AG04449 (cell line): ENCODE data around the gene GCNT3.
"Not testable (repeated sequence)": the region's sequence is repeated elsewhere in the genome, so short reads cannot be mapped to it uniquely, and the experiment has no call there.

Experiments used
- CTCF ChIA-PET: fragments of 350-600 bp; formaldehyde crosslinking; extraction: SDS; loops from one replicate; lab custom pipeline; 2021; ENCODE audit warnings: antibody characterized with exemption; lab: Yijun Ruan, JAX
- POLR2A ChIA-PET: fragments of 400-600, 350-600 bp; formaldehyde crosslinking; extraction: SDS; loops from one replicate; lab custom pipeline; 2020; ENCODE audit warnings: antibody characterized with exemption, inconsistent platforms; lab: Yijun Ruan, JAX
- DNase-seq: peaks from one replicate; pipeline ENCODE4 v3.0.0-alpha.2; 2010; ENCODE audit warnings: low read depth, low spot score
- H3K4me3 ChIP-seq: 2 replicates; pipeline ENCODE4 v1.5.1; 2011; ENCODE audit warnings: low read depth, mild to moderate bottlenecking, control low read depth, low read length
- CTCF ChIP-seq: IDR thresholded peaks from one replicate; pipeline ENCODE4 v1.5.1; 2011; ENCODE audit warnings: mild to moderate bottlenecking, moderate library complexity, low read length, control low read depth, inconsistent platforms; ENCODE audit not compliant: insufficient read depth; ENCODE audit errors: missing control alignments

Gene GCNT3

DNA sequence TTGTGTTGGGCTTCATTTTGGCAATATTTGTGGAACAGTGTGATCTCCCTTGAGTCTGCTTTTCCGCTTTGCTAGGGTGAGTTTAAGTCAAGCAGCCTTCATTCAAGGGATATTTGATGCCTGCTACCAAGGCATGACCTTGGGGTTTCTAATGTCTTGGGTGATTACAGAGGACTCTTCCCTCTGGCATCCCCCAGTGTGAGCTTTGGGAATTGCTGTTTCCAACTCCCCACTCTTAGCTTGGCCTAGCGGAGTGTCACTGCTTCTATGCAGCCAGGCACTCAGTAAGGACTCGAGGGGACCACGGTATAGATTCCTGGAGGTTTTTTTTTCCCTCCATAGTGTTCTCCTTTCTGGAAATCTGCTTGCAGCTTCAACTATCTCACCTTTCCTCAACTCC is 21.1 kb downstream of the GCNT3 start:
- peak; percentile 23 for TF ChIP-seq CTCF
- no peak overlapping the region for H3K4me3 ChIP-seq
- ChIA-PET CTCF (interaction anchor here (0.9 to 4.1 kb wide), 6 partner anchors 9 to 104 kb away, joined by 3 to 38 read pairs (median 10); no protein-coding TSS in a partner anchor), POLR2A (no interaction called here)
- DNase-seq, result no peak

- no peak overlapping the region for H3K4me3 ChIP-seq
- DNase-seq, result no peak
- ChIA-PET POLR2A (no interaction called here), CTCF (interaction anchor here (1.4 to 1.5 kb wide), 2 partner anchors 13 to 107 kb away, joined by 6 to 7 read pairs; no protein-coding TSS in a partner anchor)
- TF ChIP-seq CTCF, result no peak
These were observed 24.6 kb downstream of the GCNT3 start for GRCh38 chr15:59636184-59636583.

- DNase-seq, H3K4me3 ChIP-seq, POLR2A ChIA-PET: not testable (repeated sequence)
- CTCF ChIA-PET, result interaction anchor here (1.1 to 2.8 kb wide), 2 partner anchors 104 to 108 kb away, joined by 3 to 10 read pairs; no protein-coding TSS in a partner anchor
These were observed 25.9 kb downstream of the GCNT3 start for GRCh38 chr15:59637507-59637906.

DNA sequence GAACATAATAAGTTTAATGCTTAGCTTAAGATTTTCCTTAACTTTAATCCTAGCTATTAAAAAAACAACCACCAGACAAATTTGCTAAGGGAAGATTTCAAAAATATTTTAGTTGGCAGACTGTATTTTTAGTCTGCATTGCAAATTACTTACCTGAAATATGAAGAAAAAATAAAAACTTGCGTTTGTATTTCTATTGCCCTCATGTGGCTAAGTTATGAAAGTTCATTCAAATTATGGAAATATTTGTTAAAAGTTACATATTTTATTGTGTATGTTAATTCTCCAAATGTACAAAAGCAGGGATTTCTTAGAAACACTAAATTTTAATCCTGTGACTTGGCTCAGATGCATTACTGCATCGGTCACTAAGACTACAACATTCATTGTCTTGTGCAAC is 30.8 kb downstream of the GCNT3 start:
- no peak for DNase-seq
- POLR2A ChIA-PET, result no interaction called here
- CTCF ChIA-PET, result interaction anchor here (0.7 to 7.6 kb wide), 8 partner anchors 9 to 1173 kb away, joined by 3 to 71 read pairs (median 8); partner anchors contain the start of gene GCNT3
- TF ChIP-seq CTCF, result no peak
- H3K4me3 ChIP-seq, result no peak overlapping the region

- POLR2A ChIA-PET, result no interaction called here
- no peak for DNase-seq
- H3K4me3 ChIP-seq, result no peak overlapping the region
- TF ChIP-seq CTCF, result no peak
- CTCF ChIA-PET, result interaction anchor here (0.7 to 7.6 kb wide), 6 partner anchors 9 to 116 kb away, joined by 3 to 71 read pairs (median 3); no protein-coding TSS in a partner anchor
These were observed 33.2 kb downstream of the GCNT3 start for GRCh38 chr15:59644756-59645155.

DNA sequence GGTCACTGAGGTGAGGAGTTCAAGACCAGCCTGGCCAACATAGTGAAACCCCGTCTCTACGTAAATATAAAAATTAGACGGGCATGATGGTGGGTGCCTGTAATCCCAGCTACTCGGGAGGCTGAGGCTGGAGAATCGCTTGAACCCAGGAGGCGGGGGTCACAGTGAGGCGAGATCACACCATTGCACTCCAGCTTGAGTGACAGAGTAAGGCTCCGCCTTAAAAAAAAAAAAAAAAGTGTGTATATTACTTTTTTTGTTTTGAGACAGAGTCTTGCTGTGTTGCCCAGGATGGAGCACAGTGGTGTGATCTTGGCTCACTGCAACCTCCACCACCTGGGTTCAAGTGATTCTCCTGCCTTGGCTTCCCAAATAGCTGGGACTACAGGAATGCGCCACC is 34.2 kb downstream of the GCNT3 start:
- POLR2A ChIA-PET, H3K4me3 ChIP-seq, DNase-seq: not testable (repeated sequence)
- CTCF ChIA-PET, result interaction anchor here (1.0 to 7.6 kb wide), 4 partner anchors 13 to 117 kb away, joined by 3 to 71 read pairs (median 8); no protein-coding TSS in a partner anchor

- CTCF ChIA-PET, result interaction anchor here (1.0 to 1.1 kb wide), 3 partner anchors 13 to 113 kb away, joined by 3 to 6 read pairs (median 3); no protein-coding TSS in a partner anchor
- POLR2A ChIA-PET, result no interaction called here
These were observed 34.7 kb downstream of the GCNT3 start for GRCh38 chr15:59646277-59646676.

More at GRCh38 chr15:59646277-59646676, 34.7 kb downstream of the GCNT3 start:
- DNase-seq, result no peak
- no peak for TF ChIP-seq CTCF
- H3K4me3 ChIP-seq, result no peak overlapping the region
